Mesendoderm (in vitro differentiated cells): ENCODE data around the gene SERPINI1.

Source experiments
- DNase-seq: peaks from one replicate; pipeline ENCODE4 v3.0.0; 2013
- H2AK5ac ChIP-seq: 2 replicates; pipeline ENCODE4 v1.6.1; 2013; ENCODE audit warnings: low read length, inconsistent platforms
- H2BK120ac ChIP-seq: 2 replicates; pipeline ENCODE4 v1.6.1; 2013; ENCODE audit warnings: low read depth, mild to moderate bottlenecking, low read length, moderate library complexity, mixed read lengths
- H2BK15ac ChIP-seq: replicated peaks from 2 replicates; pipeline ENCODE4 v1.6.1; 2013; ENCODE audit warnings: low read depth, mild to moderate bottlenecking, moderate library complexity
- H2BK5ac ChIP-seq: 2 replicates; pipeline ENCODE4 v1.6.1; 2013; ENCODE audit warnings: low read length, inconsistent platforms
- H3K18ac ChIP-seq: 2 replicates; pipeline ENCODE4 v1.6.1; 2013; ENCODE audit warnings: mild to moderate bottlenecking, low read length, mixed read lengths
- H3K23ac ChIP-seq: one replicate; pipeline ENCODE4 v1.6.1; 2013; ENCODE audit warnings: low read length
- H3K27ac ChIP-seq: 2 replicates; pipeline ENCODE4 v1.5.1; 2013; ENCODE audit warnings: low read depth, mild to moderate bottlenecking, inconsistent platforms, low read length, moderate library complexity
- H3K27me3 ChIP-seq: 2 replicates; pipeline ENCODE4 v1.6.1; 2013; ENCODE audit warnings: low read length, control low read depth, mild to moderate bottlenecking, inconsistent platforms; ENCODE audit not compliant: insufficient read depth, poor library complexity
- H3K36me3 ChIP-seq: 2 replicates; pipeline ENCODE4 v1.6.1; 2013; ENCODE audit warnings: low read length, inconsistent platforms; ENCODE audit not compliant: control insufficient read depth, insufficient read depth
- H3K4ac ChIP-seq: one replicate; pipeline ENCODE4 v1.6.1; 2013; ENCODE audit warnings: low read depth, mild to moderate bottlenecking, low read length, moderate library complexity
- H3K4me1 ChIP-seq: 2 replicates; pipeline ENCODE4 v1.6.1; 2013; ENCODE audit warnings: low read depth, low read length, inconsistent platforms; ENCODE audit not compliant: control insufficient read depth
- H3K4me2 ChIP-seq: 2 replicates; pipeline ENCODE4 v1.6.1; 2013; ENCODE audit warnings: low read length
- H3K4me3 ChIP-seq: 2 replicates; pipeline ENCODE4 v1.5.1; 2013; ENCODE audit warnings: mild to moderate bottlenecking, low read length
- H3K56ac ChIP-seq: one replicate; pipeline ENCODE4 v1.6.1; 2013; ENCODE audit warnings: low read length
- H3K79me1 ChIP-seq: 2 replicates; pipeline ENCODE4 v1.6.1; 2013; ENCODE audit warnings: low read length, inconsistent platforms
- H3K79me2 ChIP-seq: 2 replicates; pipeline ENCODE4 v1.6.1; 2013; ENCODE audit warnings: mild to moderate bottlenecking, low read length; ENCODE audit not compliant: control insufficient read depth, insufficient read depth
- H3K9ac ChIP-seq: 2 replicates; pipeline ENCODE4 v1.6.1; 2013; ENCODE audit warnings: low read length, inconsistent platforms
- H4K5ac ChIP-seq: one replicate; pipeline ENCODE4 v1.6.1; 2013; ENCODE audit warnings: low read length
- H4K8ac ChIP-seq: one replicate; pipeline ENCODE4 v1.6.1; 2013; ENCODE audit warnings: low read depth, mild to moderate bottlenecking, control low read depth, low read length, moderate library complexity
- WGBS: extraction: QIAGEN DNeasy Blood & Tissue Kit; methylation state at CpG from one replicate; pipeline ENCODE4 v1.1.7; 2013; ENCODE audit warnings: low lambda C conversion rate, missing lambda C conversion rate; ENCODE audit not compliant: insufficient coverage; ENCODE audit errors: extremely low coverage; 5-methylcytosine and 5-hydroxymethylcytosine counted together

SERPINI1 gene

DNA sequence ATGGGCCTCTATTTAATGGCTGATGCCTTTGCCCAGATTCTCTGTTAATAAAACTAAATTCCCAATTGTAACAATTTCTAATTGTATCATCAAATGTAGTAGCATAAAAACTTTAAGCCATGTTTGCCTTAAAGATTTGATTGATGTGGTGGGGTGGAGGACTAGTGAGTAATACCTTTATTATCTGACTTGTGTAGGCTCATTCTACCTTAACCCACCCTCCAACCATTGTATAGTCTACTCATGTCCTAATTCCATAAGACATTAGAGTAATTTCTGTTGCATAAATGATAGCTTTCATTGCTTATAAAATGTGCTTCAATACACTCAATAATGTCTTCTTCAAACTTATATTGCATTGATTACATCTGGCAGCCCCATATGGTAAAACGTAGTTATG lies 25.8 kb downstream of the SERPINI1 start:
- Histone ChIP-seq H3K27ac (no peak overlapping the region), H2BK15ac (no peak overlapping the region), H3K9ac (no peak overlapping the region), H2BK5ac (no peak overlapping the region), H4K5ac (no peak overlapping the region), H3K4me2 (no peak overlapping the region), H3K23ac (no peak overlapping the region), H3K4ac (no peak overlapping the region), H3K18ac (no peak overlapping the region), H2AK5ac (no peak overlapping the region), H3K56ac (no peak overlapping the region), H3K36me3 (no peaks in the 10 kb centered on the region), H3K4me1 (no peaks in the 10 kb centered on the region), H3K79me2 (no peaks in the 10 kb centered on the region), H2BK120ac (no peak overlapping the region), H3K79me1 (no peaks in the 10 kb centered on the region), H3K4me3 (no peak overlapping the region), H3K27me3 (no peaks in the 10 kb centered on the region), H4K8ac (no peak overlapping the region)
- DNase-seq: no peak
- WGBS: no CpG with 5 or more reads among the region's 1 CpG

DNA sequence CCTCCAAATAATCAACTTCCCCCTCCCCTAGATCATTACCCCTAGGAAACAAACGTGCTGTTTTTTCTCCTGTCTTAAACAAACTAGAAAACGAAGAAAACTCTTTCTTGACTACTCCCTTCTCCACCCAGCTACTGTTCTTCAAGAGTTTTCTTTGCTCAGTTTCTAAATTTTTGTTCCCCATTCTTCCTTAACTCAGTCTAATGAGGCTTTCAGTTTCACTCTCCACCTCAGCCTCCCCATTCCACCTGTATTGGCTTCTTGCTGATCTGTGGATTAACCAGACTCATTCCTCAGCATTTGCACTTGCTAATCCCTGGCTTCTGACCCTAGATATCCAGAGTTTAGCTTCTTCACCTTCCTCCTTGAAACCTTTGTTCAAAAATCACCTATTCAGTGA lies 26.8 kb downstream of the SERPINI1 start:
- no peak overlapping the region for H2BK5ac ChIP-seq
- H3K4me2 ChIP-seq: no peak overlapping the region
- no peak overlapping the region for H3K27ac ChIP-seq
- H3K36me3 ChIP-seq: no peaks in the 10 kb centered on the region
- H3K9ac ChIP-seq: no peak overlapping the region
- no peak for DNase-seq
- H3K27me3 ChIP-seq: no peaks in the 10 kb centered on the region
- no peak overlapping the region for H2BK120ac ChIP-seq
- H3K79me1 ChIP-seq: no peaks in the 10 kb centered on the region
- H3K18ac ChIP-seq: no peak overlapping the region
- H3K4ac ChIP-seq: no peak overlapping the region
- H3K79me2 ChIP-seq: no peaks in the 10 kb centered on the region
- H3K56ac ChIP-seq: no peak overlapping the region
- no peak overlapping the region for H4K5ac ChIP-seq
- H3K4me1 ChIP-seq: no peaks in the 10 kb centered on the region
- H3K4me3 ChIP-seq: no peak overlapping the region
- H2AK5ac ChIP-seq: no peak overlapping the region
- no peak overlapping the region for H4K8ac ChIP-seq
- no CpG with 5 or more reads among the region's 2 CpGs for WGBS
- H2BK15ac ChIP-seq: no peak overlapping the region
- H3K23ac ChIP-seq: no peak overlapping the region

DNA sequence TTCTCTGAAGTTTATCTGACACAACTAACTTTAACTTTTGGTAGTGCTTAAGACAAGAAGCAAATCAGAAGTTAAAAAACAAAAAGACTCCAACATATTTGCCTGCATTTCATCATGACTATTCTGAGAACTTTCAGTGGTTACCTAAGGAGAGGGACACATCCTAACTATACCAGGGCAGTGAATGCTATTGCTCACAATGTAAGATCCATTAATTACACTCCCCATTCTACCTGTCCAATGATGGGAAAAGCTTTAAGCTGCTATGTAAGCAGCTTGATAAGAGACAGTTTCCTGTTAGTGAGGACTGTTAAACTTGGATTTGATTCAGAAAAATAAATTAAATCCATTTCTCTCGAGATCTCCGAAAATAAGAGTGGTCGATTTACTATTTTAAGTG lies 37.5 kb downstream of the SERPINI1 start:
- H2BK5ac ChIP-seq: no peak overlapping the region
- H3K4ac ChIP-seq: no peak overlapping the region
- H2BK120ac ChIP-seq: no peak overlapping the region
- no peak overlapping the region for H3K9ac ChIP-seq
- no peaks in the 10 kb centered on the region for H3K4me1 ChIP-seq
- no peak overlapping the region for H3K4me3 ChIP-seq
- H3K4me2 ChIP-seq: no peak overlapping the region
- no peaks in the 10 kb centered on the region for H3K79me2 ChIP-seq
- H3K27ac ChIP-seq: no peak overlapping the region
- no peak overlapping the region for H3K23ac ChIP-seq
- H4K8ac ChIP-seq: no peak overlapping the region
- no peaks in the 10 kb centered on the region for H3K36me3 ChIP-seq
- H3K56ac ChIP-seq: no peak overlapping the region
- H3K27me3 ChIP-seq: no peaks in the 10 kb centered on the region
- H4K5ac ChIP-seq: no peak overlapping the region
- no peak overlapping the region for H3K18ac ChIP-seq
- H2BK15ac ChIP-seq: no peak overlapping the region
- H2AK5ac ChIP-seq: no peak overlapping the region
- no peaks in the 10 kb centered on the region for H3K79me1 ChIP-seq
- no peak for DNase-seq
- WGBS: no CpG with 5 or more reads among the region's 3 CpGs

DNA sequence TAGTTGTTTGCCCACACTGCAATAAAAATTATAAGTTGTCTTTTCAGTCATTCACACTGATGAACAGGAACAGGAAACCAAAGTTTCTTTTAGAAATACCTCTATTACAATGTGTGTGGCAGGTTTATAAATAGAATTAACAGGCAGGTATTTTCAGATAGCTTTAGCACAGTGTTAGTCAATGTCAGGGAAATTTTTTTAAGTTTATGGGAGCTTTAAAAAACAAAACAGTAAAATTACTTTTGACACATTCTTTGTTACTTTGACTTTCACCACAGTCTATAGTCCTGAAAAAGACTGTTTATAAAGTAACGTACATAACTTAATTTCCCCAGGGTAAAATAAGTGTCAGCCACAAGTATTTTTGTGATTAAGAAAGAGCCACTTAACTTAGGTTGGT lies 38.1 kb downstream of the SERPINI1 start:
- H3K79me1 ChIP-seq: no peaks in the 10 kb centered on the region
- no peak overlapping the region for H3K23ac ChIP-seq
- H3K56ac ChIP-seq: no peak overlapping the region
- H2BK5ac ChIP-seq: no peak overlapping the region
- no peaks in the 10 kb centered on the region for H3K4me1 ChIP-seq
- no peak overlapping the region for H3K18ac ChIP-seq
- no peaks in the 10 kb centered on the region for H3K27me3 ChIP-seq
- DNase-seq: no peak
- no peaks in the 10 kb centered on the region for H3K79me2 ChIP-seq
- H3K9ac ChIP-seq: no peak overlapping the region
- no peak overlapping the region for H3K4ac ChIP-seq
- H4K8ac ChIP-seq: no peak overlapping the region
- H2BK15ac ChIP-seq: no peak overlapping the region
- WGBS: no CpG with 5 or more reads among the region's 1 CpG
- H3K4me2 ChIP-seq: no peak overlapping the region
- no peak overlapping the region for H3K4me3 ChIP-seq
- no peak overlapping the region for H4K5ac ChIP-seq
- H3K36me3 ChIP-seq: no peaks in the 10 kb centered on the region
- H2BK120ac ChIP-seq: no peak overlapping the region
- H3K27ac ChIP-seq: no peak overlapping the region
- H2AK5ac ChIP-seq: no peak overlapping the region

DNA sequence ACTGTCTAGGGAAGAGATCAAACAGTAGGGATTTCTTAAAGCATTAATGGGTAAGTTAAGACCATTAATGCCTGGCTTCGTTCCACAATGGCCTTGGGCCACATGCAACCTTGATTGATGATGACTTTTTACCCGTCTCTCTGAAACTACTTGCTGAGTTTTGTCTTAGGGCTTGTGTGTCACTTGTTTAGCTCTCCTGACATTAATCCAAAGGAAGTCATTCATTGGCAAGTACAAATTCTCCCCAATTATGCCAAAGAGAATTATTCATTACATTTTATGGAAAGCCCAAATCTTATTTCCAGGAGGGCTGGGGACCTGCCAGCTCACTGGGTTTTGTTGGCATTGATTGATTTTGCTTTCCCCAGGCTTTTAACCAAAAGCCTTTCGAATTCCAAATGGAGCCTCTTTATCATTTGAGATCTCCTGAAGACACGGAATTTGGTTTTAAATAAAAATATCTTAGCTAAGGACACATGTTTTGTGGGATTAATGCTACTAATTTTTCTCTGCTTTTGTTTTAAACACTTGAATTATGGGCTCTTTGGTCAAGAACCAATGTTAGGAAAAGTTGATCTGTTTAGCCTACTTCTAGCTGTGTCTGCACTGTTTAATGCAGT lies 40.7 kb downstream of the SERPINI1 start:
- Histone ChIP-seq H2BK5ac (no peak overlapping the region), H4K5ac (no peak overlapping the region), H3K9ac (no peak overlapping the region), H3K4ac (no peak overlapping the region), H3K4me1 (no peaks in the 10 kb centered on the region), H2BK120ac (no peak overlapping the region), H3K27me3 (no peaks in the 10 kb centered on the region), H3K18ac (no peak overlapping the region), H2AK5ac (no peak overlapping the region), H4K8ac (no peak overlapping the region), H3K56ac (no peak overlapping the region), H3K79me1 (no peaks in the 10 kb centered on the region), H3K4me2 (no peak overlapping the region), H2BK15ac (no peak overlapping the region), H3K27ac (no peak overlapping the region), H3K23ac (no peak overlapping the region), H3K79me2 (no peaks in the 10 kb centered on the region), H3K4me3 (no peak overlapping the region), H3K36me3 (no peaks in the 10 kb centered on the region)
- WGBS: no CpG with 5 or more reads among the region's 4 CpGs
- no peak for DNase-seq

DNA sequence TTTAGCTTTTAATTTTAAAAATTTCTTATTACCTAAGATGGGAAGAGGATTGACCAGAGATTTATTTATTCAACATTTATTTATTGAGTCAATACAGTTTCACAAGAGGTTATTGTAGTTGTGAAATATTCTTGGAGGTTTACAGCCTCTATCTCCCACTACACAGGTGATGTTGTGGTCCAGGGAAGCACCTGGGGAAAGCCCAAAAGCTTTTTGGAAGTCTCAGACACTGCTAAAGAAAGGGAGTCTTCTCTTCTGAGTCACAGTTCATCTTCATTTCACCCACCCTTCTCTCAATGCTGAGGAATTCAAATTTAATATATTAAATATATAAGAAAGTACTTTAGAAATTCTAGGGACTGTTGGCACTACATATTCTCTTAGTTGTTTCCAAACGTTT lies 41.8 kb downstream of the SERPINI1 start:
- H3K4me3 ChIP-seq: no peak overlapping the region
- no peak overlapping the region for H2BK15ac ChIP-seq
- no peak overlapping the region for H2BK5ac ChIP-seq
- no peak overlapping the region for H3K9ac ChIP-seq
- no peak overlapping the region for H2AK5ac ChIP-seq
- H4K8ac ChIP-seq: no peak overlapping the region
- no peaks in the 10 kb centered on the region for H3K36me3 ChIP-seq
- no peak overlapping the region for H3K23ac ChIP-seq
- H3K79me1 ChIP-seq: no peaks in the 10 kb centered on the region
- H3K27ac ChIP-seq: no peak overlapping the region
- DNase-seq: no peak
- H3K56ac ChIP-seq: no peak overlapping the region
- no peaks in the 10 kb centered on the region for H3K27me3 ChIP-seq
- no peaks in the 10 kb centered on the region for H3K4me1 ChIP-seq
- H4K5ac ChIP-seq: no peak overlapping the region
- H3K18ac ChIP-seq: no peak overlapping the region
- no CpG with 5 or more reads among the region's 1 CpG for WGBS
- no peak overlapping the region for H3K4me2 ChIP-seq
- H3K4ac ChIP-seq: no peak overlapping the region
- H2BK120ac ChIP-seq: no peak overlapping the region
- H3K79me2 ChIP-seq: no peaks in the 10 kb centered on the region
